H9 (cell line): ENCODE measurements around the gene CAMTA1. TPM values are rescaled to one million over a fixed set of nuclear protein-coding genes. Genes with fewer than 3 reads are reported as not detected.
A peak's percentile ranks its signal among the peaks of the same experiment; 100 is the strongest.

Experiments
- DNase-seq: peaks from one replicate; pipeline ENCODE4 v3.0.0-alpha.2; 2017
- H2AFZ ChIP-seq: one replicate; pipeline ENCODE4 v1.6.1; 2013; ENCODE audit warnings: mild to moderate bottlenecking, low read length, control low read depth, moderate library complexity
- H2AK5ac ChIP-seq: 2 replicates; pipeline ENCODE4 v1.6.1; 2013; ENCODE audit warnings: low read length, control low read depth, mixed read lengths; ENCODE audit not compliant: insufficient read length
- H2BK120ac ChIP-seq: one replicate; pipeline ENCODE4 v1.6.1; 2013; ENCODE audit warnings: low read depth, mild to moderate bottlenecking, low read length, control low read depth, inconsistent platforms; ENCODE audit not compliant: poor library complexity, severe bottlenecking
- H2BK12ac ChIP-seq: 2 replicates; pipeline ENCODE4 v1.6.1; 2013; ENCODE audit warnings: low read length, control low read depth, mixed read lengths, low read depth; ENCODE audit not compliant: insufficient read length
- H2BK15ac ChIP-seq: 2 replicates; pipeline ENCODE4 v1.6.1; 2013; ENCODE audit warnings: low read depth, low read length, control low read depth
- H2BK20ac ChIP-seq: one replicate; pipeline ENCODE4 v1.6.1; 2013; ENCODE audit warnings: low read depth, mild to moderate bottlenecking, low read length, control low read depth, inconsistent platforms; ENCODE audit not compliant: poor library complexity, severe bottlenecking
- H2BK5ac ChIP-seq: 2 replicates; pipeline ENCODE4 v1.6.1; 2013; ENCODE audit warnings: low read length, control low read depth, mixed read lengths; ENCODE audit not compliant: insufficient read length
- H3K14ac ChIP-seq: 2 replicates; pipeline ENCODE4 v1.6.1; 2013; ENCODE audit warnings: low read length, control low read depth; ENCODE audit not compliant: insufficient read depth
- H3K18ac ChIP-seq: 2 replicates; pipeline ENCODE4 v1.6.1; 2013; ENCODE audit warnings: low read depth, mild to moderate bottlenecking, mixed read lengths, low read length, control low read depth; ENCODE audit not compliant: insufficient read length
- H3K23ac ChIP-seq: 2 replicates; pipeline ENCODE4 v1.6.1; 2013; ENCODE audit warnings: low read length, control low read depth, mixed read lengths, low read depth; ENCODE audit not compliant: insufficient read length
- H3K23me2 ChIP-seq: 2 replicates; pipeline ENCODE4 v1.6.1; 2013; ENCODE audit warnings: low read depth, mild to moderate bottlenecking, mixed read lengths, low read length, control low read depth; ENCODE audit not compliant: insufficient read length, poor library complexity, severe bottlenecking
- H3K27ac ChIP-seq: 2 replicates; pipeline ENCODE4 v1.5.1; 2013; ENCODE audit warnings: low read length, control low read depth, mixed read lengths, low read depth; ENCODE audit not compliant: insufficient read length
- H3K27me3 ChIP-seq: 2 replicates; pipeline ENCODE4 v1.6.1; 2013; ENCODE audit warnings: low read length, control low read depth, inconsistent platforms; ENCODE audit not compliant: insufficient read depth
- H3K4ac ChIP-seq: 2 replicates; pipeline ENCODE4 v1.6.1; 2013; ENCODE audit warnings: low read depth, mild to moderate bottlenecking, control low read depth, inconsistent platforms, low read length, moderate library complexity
- H3K4me1 ChIP-seq: 2 replicates; pipeline ENCODE4 v1.6.1; 2013; ENCODE audit warnings: low read length, control low read depth, inconsistent platforms; ENCODE audit not compliant: insufficient read depth
- H3K4me2 ChIP-seq: 2 replicates; pipeline ENCODE4 v1.6.1; 2013; ENCODE audit warnings: low read length, control low read depth, mixed read lengths; ENCODE audit not compliant: insufficient read length, insufficient read depth
- H3K56ac ChIP-seq: 2 replicates; pipeline ENCODE4 v1.6.1; 2013; ENCODE audit warnings: low read depth, mild to moderate bottlenecking, mixed read lengths, low read length, control low read depth; ENCODE audit not compliant: insufficient read length
- H3K79me1 ChIP-seq: 2 replicates; pipeline ENCODE4 v1.6.1; 2013; ENCODE audit warnings: low read depth, mild to moderate bottlenecking, moderate library complexity, low read length, control low read depth, inconsistent platforms; ENCODE audit not compliant: insufficient read depth, poor library complexity, severe bottlenecking
- H3K79me2 ChIP-seq: 2 replicates; pipeline ENCODE4 v1.6.1; 2013; ENCODE audit warnings: low read length, control low read depth, inconsistent platforms; ENCODE audit not compliant: insufficient read depth
- H3K9ac ChIP-seq: 2 replicates; pipeline ENCODE4 v1.6.1; 2013; ENCODE audit warnings: low read length, control low read depth, mixed read lengths; ENCODE audit not compliant: insufficient read length; ENCODE audit errors: extremely low read depth
- H3K9me3 ChIP-seq: one replicate; pipeline ENCODE4 v1.6.1; 2013; ENCODE audit warnings: low read depth, low read length, inconsistent platforms; ENCODE audit not compliant: control insufficient read depth
- H3T11ph ChIP-seq: one replicate; pipeline ENCODE4 v1.6.1; 2013; ENCODE audit warnings: mild to moderate bottlenecking, low read length, control low read depth, inconsistent platforms
- H4K20me1 ChIP-seq: one replicate; pipeline ENCODE4 v1.6.1; 2013; ENCODE audit not compliant: control insufficient read depth, insufficient read length, insufficient read depth
- H4K5ac ChIP-seq: 2 replicates; pipeline ENCODE4 v1.6.1; 2013; ENCODE audit warnings: low read depth, mild to moderate bottlenecking, mixed read lengths, low read length, control low read depth; ENCODE audit not compliant: insufficient read length
- H4K8ac ChIP-seq: replicated peaks from 2 replicates; pipeline ENCODE4 v1.6.1; 2013; ENCODE audit warnings: low read length, control low read depth, mixed read lengths, low read depth; ENCODE audit not compliant: insufficient read length
- H4K91ac ChIP-seq: 2 replicates; pipeline ENCODE4 v1.6.1; 2013; ENCODE audit warnings: low read depth, mild to moderate bottlenecking, moderate library complexity, mixed read lengths, low read length, control low read depth; ENCODE audit not compliant: insufficient read length
- H3K27ac Mint-ChIP-seq, 3 experiments: 2 replicates in 2 of 3; 3 replicates in 1 of 3; pipeline ENCODE4 v1.8.0; 2020 to 2021; ENCODE audit warnings: mixed read lengths in 3 of 3, mild to moderate bottlenecking in 1 of 3, moderate library complexity in 1 of 3
- H3K27me3 Mint-ChIP-seq: 2 replicates; pipeline ENCODE4 v1.8.0; 2021; ENCODE audit warnings: low read depth, mild to moderate bottlenecking, moderate library complexity, mixed read lengths
- H3K36me3 Mint-ChIP-seq, 3 experiments: 2 replicates in 2 of 3; 3 replicates in 1 of 3; pipeline ENCODE4 v1.8.0; 2020 to 2021; ENCODE audit warnings: low read depth in 3 of 3, mixed read lengths in 3 of 3; ENCODE audit not compliant: insufficient read depth in 1 of 3
- H3K4me1 Mint-ChIP-seq, 2 experiments: 2 replicates each; pipeline ENCODE4 v1.8.0; 2020; ENCODE audit warnings: mixed read lengths in 2 of 2
- H3K4me3 Mint-ChIP-seq, 2 experiments: 2 replicates in 1 of 2; 3 replicates in 1 of 2; pipeline ENCODE4 v1.8.0; 2020 to 2021; ENCODE audit warnings: mild to moderate bottlenecking in 2 of 2, mixed read lengths in 2 of 2, moderate library complexity in 1 of 2
- H3K9me3 Mint-ChIP-seq, 2 experiments: 2 replicates in 1 of 2; 3 replicates in 1 of 2; pipeline ENCODE4 v1.8.0; 2020; ENCODE audit warnings: mild to moderate bottlenecking in 2 of 2, mixed read lengths in 2 of 2, moderate library complexity in 1 of 2
- CTCF ChIP-seq: fragments of 200-600 bp; sonication (generic); conservative IDR thresholded peaks from 3 replicates; pipeline ENCODE4 v1.8.0; 2021; ENCODE audit warnings: antibody characterized with exemption, mild to moderate bottlenecking
- WGBS: extraction: QIAGEN DNeasy Blood & Tissue Kit; methylation state at CpG from one replicate; pipeline ENCODE4 v1.1.7; 2013; ENCODE audit warnings: missing lambda C conversion rate, low lambda C conversion rate, mixed read lengths; ENCODE audit not compliant: insufficient read length; ENCODE audit errors: extremely low coverage; 5-methylcytosine and 5-hydroxymethylcytosine counted together
- total RNA-seq: library from RNA; stranded (reverse); gene quantifications from 2 replicates; pipeline ENCODE4 v1.2.1, GENCODE V29; 2021

Gene CAMTA1
- total RNA-seq, 1 experiment from 2014 or later, result 115 TPM

- H3K23me2 ChIP-seq, result no peaks in the 10 kb centered on the region
- no peaks in the 10 kb centered on the region for H3K36me3 Mint-ChIP-seq
- no peak overlapping the region for H4K91ac ChIP-seq
- no peaks in the 10 kb centered on the region for H3K4me1 ChIP-seq
- H3K23ac ChIP-seq, result no peak overlapping the region
- H3K27me3 Mint-ChIP-seq, result no peaks in the 10 kb centered on the region
- H3K14ac ChIP-seq, result no peak overlapping the region
- no peak overlapping the region for H3K4me2 ChIP-seq
- no peak overlapping the region for H3K27ac ChIP-seq
- TF ChIP-seq CTCF, result peak; percentile 68
- no peaks in the 10 kb centered on the region for H3K79me2 ChIP-seq
- H3K18ac ChIP-seq, result no peak overlapping the region
- H3T11ph ChIP-seq, result no peak overlapping the region
- no peak overlapping the region for H3K56ac ChIP-seq
- no peak overlapping the region for H3K27ac Mint-ChIP-seq
- H3K4ac ChIP-seq, result no peak overlapping the region
- no peak overlapping the region for H3K4me3 Mint-ChIP-seq
- no peak overlapping the region for H2AFZ ChIP-seq
- no peak overlapping the region for H2BK15ac ChIP-seq
- H3K27me3 ChIP-seq, result no peaks in the 10 kb centered on the region
- no peak for DNase-seq
- no peaks in the 10 kb centered on the region for H3K9me3 ChIP-seq
- H2AK5ac ChIP-seq, result no peak overlapping the region
- no peak overlapping the region for H4K8ac ChIP-seq
- no peak overlapping the region for H2BK120ac ChIP-seq
- no peak overlapping the region for H2BK20ac ChIP-seq
- H3K9me3 Mint-ChIP-seq, result no peaks in the 10 kb centered on the region
- no peak overlapping the region for H2BK5ac ChIP-seq
- no peaks in the 10 kb centered on the region for H3K79me1 ChIP-seq
- no CpG with 5 or more reads among the region's 13 CpGs for WGBS
- no peak overlapping the region for H2BK12ac ChIP-seq
- H4K5ac ChIP-seq, result no peak overlapping the region
- H4K20me1 ChIP-seq, result no peaks in the 10 kb centered on the region
- H3K4me1 Mint-ChIP-seq, result 0 out of 4 replicates have a peak, but pooled peaks cover 0 to 2% of the 10 kb centered on the region in 2 experiments
- H3K9ac ChIP-seq, result no peak overlapping the region
Observed at GRCh38 chr1:7474786-7475502, 689.7 kb downstream of the CAMTA1 start.
